ENCODE data around the gene METTL8.
"Not testable (repeated sequence)": the region's sequence is repeated elsewhere in the genome, so short reads cannot be mapped to it uniquely, and the experiment has no call there.

Gene METTL8

GRCh38 chr2:171430516-171431410, 3.0 kb downstream of the METTL8 start:
- no peak for DNase-seq (ENCODE audit: low read depth)

DNA sequence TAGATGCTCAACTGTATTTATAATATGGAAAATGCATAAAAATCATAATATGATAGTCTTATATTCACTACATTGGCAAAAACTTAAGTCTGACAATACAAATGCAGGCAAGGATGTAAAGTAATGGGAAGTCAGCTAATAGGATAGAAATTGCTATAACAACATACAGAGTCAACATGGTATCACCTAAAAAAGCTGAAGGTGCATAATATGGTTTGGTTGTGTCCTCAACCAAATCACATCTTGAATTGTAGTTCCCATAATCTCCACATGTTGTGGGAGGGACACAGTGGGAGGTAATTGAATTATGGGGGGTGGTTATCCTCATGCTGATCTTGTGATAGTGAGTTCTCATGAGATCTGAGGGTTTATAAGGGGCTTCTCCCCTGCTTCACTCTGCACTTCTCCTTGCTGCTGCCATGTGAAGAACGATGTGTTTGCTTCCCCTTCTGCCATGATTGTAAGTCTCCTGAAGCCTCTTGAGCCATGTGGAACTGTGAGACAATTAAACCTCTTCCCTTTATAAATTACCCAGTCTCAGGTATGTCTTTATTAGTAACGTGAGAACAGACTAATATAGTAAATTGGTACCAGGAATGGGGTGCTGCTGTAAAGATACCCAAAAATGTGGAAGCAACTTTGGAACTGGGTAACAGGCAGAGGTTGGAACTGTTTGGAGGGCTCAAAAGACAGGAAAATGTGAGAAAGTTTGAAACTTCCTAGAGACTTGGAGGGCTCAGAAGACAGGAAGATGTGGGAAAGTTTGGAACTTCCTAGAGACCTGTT, 10.9 kb downstream of the METTL8 start:
- DNase-seq (ENCODE audit: low read depth), result not testable (repeated sequence)

DNA sequence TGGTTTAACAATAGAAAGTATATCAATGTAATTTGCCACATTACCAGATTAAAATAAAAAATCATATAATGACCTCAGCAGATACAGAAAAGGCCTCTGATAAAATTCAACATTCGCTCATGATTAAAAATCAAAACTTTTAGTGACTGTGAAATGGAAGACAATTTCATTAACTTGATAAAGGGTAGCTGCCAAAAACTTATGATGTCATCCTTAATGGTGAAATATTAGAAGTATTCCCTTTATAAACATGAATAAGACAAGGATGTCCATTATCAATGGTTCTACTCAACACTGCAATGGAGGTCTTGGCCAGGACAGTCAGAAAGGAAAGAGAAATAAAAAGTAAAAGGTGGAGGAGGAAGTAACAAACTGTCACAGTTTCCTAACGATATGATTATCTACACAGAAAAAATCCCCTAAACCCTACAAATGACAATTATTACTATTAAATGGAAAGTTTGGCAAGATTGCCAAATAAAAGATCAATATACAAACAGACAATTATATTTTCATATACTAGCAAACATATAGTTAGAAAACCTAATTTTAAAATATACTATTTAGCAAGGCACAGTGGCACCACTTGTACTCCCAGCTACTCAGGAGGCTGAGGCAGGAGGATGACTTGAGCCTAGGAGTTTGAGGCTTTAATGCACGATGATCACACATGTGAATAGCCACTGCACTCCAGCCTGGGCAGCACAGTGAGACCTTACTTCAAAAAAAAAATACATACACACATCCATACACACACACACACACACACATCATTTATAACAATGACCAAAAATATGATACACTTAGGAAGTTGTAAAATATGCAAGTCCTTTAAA, 12.8 kb downstream of the METTL8 start:
- DNase-seq (ENCODE audit: low read depth), result no peak

- no peak for DNase-seq (ENCODE audit: low read depth)
Measured at GRCh38 chr2:171419333-171419732, 14.5 kb downstream of the METTL8 start.

DNA sequence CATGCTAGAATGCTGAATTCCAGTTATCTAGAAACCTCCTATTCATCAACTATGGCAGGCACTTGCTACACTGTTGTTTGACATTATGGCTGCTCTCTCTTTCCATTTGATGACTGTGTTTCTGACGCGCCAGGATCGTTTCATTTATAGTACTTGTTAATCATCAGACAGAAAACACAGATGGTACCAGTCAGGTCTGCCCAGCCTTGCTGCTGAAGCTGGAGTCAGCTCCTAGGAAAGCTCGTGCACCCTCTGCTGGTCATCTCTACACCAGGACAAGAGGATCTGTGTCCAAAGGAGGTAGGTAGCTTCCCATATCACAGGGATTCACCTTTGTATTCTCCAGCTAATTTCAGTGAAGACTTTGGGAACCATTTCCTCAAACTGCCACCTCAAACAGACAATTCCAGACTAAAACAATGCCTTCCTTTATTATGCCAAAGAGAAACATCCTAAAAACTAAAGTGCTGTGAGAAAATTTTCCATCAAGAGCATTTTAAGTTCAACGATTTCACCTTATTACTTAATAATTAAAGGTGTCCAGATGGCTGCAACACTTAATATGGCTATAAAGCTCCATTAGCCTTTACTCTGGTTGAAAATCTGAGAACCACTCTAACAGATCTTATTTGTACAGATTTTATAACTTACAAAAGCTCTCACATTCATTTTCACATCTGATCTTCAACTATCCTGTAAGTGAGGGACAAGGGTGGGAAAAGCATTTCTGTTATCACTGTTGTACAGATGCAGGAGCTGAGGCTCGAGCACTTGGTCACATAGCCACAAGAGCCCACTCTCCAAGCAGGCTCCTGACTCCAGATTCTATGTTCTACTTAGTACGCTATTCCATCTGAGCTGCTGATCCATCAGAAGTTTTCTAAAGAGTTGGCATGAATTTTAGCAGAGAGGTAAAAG, 17.5 kb downstream of the METTL8 start:
- peak; percentile 94 for DNase-seq (ENCODE audit: low read depth)

DNA sequence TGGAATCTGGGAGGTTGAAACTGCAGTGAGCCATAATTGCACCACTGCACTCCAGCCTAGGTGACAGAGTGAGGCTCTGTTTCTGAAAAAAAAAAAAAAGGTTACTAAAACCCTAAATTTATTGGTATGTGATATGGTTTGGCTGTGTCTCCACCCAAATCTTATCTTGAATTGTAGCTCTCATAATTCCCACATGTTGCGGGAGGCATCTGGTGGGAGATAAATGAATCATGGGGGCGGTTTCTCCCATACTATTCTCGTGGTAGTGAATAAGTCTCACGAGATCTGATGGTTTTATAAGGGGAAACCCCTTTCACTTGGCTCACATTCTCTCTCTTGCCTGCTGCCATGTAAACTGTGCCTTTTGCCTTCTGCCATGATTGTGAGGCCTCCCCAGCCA, 19.1 kb downstream of the METTL8 start:
- not testable (repeated sequence) for DNase-seq (ENCODE audit: low read depth)

DNA sequence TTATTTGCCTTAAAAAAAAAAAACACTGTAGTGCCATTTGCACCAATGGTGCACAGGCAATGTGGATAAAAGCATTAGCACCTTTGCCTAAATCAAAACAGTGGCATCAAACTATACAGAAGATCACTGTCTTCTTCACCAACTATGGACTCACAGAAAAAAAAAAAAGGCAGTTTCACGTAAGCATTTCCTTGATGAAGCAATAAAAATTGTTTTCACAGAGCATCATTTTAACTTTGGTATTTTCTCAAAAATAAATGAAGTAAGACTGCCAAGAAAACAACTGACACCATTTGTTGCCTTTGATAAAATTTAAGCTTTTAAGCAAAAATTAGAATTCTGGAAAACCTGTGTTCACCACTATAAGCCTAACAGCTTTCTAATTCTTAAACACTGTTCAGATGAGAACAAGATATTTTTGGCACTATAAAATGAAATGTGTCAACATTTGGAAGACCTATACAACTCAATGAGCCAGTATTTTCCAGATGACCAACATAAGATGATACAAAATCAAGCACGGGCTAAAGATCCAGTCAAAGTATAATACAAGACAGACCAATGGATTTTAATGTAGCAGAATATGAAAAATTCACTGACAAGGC, 21.1 kb downstream of the METTL8 start:
- DNase-seq (ENCODE audit: low read depth), result no peak

DNA sequence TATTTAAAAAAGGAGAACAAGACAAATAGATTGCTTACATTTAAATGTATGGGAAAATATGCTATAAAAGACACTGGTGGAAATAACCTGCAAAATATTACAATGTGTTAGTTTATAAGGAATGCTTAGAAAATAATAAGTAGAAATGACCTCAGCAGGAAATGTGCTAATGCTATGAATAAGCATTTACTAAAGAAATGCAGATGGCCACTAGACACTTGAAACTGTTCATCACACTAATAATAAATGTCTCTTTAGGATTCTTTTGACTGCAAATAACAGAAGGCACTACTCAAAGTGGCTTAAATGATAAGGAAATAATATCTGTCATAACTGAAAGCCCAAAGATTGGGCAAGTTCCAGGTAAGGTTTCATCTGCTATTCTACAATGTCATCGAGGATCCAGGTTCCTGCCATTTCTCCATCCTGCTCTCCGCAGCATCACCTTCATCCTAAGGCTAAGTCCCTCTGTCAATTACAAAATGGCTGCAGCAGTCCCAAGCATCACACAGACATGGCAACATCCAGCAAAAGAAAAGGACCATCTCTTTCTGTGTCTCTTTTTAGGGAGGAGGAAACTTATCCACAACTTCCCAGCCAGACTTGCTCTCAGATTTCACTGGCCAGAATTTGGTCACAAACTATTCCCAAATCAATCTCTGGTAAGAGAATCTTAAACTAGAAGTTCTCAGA, 21.9 kb downstream of the METTL8 start:
- no peak for DNase-seq (ENCODE audit: low read depth)

DNA sequence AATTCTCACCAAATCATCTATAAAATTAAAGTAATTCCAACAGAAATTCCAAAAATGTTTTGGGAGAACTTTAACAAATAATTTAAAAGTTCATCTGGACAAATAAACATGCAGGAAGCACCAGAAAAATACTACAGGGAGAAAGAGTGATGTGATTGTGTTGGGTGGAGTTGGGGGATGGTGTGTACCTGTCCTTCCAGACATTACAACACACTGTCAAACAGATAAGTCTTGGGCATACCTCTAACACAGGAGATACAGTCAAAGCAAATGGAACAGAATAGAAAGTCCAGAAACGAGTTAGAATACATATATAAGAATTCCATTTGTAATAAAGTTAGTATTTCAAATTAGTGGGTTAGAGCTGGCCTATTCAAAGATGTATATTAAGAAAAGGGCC, 22.6 kb downstream of the METTL8 start:
- no peak for DNase-seq (ENCODE audit: low read depth)

- DNase-seq (ENCODE audit: low read depth), result no peak
Measured at GRCh38 chr2:171410624-171411023, 23.2 kb downstream of the METTL8 start.

DNA sequence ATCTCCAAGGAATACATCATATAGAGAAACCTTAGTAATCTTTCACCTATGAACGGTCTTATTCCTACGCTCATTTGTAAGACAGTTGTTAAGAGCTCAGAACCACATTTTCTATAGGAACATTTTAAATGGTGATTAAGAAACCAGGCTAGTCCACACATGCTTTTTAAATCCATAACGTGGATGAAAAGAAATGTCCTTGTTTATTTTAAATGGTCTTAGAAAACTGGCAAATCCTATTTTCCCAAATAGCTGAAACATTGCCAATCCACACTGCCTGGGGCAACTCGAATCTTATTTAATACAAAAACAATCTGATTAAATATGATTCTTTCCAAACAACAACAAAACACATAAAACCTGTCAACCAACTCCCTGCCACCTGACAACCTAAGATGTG, 23.7 kb downstream of the METTL8 start:
- peak; percentile 18 for DNase-seq (ENCODE audit: low read depth)

- DNase-seq (ENCODE audit: low read depth), result no peak
Measured at GRCh38 chr2:171409436-171409971, 24.3 kb downstream of the METTL8 start.

- DNase-seq (ENCODE audit: low read depth), result no peak
Measured at GRCh38 chr2:171407676-171408044, 26.1 kb downstream of the METTL8 start.

DNA sequence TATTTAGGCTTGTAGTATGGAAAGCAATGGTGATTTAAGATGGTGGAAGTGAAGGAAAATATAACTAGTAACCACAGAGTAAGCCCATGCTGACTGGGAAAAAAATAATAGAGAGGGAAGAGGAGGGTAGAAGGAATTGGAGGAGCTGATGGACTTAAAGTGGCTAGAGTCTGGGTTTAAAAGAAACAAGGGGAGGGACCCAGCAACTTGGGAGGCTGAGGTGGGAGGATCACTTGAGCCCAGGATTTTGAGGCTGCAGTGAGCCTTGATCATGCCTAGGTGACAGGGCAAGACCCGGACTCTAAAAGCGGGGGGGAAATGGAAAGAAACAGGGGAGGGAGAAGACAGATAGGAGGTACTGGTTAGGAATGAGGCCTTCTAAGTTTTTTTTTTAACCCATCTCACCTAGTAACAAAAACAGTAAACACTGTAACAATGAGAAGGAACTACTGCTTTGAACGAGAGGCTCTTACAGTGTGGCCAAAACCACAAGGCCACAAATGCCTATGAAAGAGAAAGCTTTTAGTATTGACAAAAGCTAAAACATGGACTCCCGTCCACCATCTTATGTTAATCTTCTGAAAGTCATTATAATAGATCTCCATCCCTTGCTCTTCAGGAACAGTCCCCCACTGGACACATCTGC, 26.6 kb downstream of the METTL8 start:
- no peak for DNase-seq (ENCODE audit: low read depth)

GRCh38 chr2:171406044-171406443, 27.7 kb downstream of the METTL8 start:
- DNase-seq (ENCODE audit: low read depth), result no peak

DNA sequence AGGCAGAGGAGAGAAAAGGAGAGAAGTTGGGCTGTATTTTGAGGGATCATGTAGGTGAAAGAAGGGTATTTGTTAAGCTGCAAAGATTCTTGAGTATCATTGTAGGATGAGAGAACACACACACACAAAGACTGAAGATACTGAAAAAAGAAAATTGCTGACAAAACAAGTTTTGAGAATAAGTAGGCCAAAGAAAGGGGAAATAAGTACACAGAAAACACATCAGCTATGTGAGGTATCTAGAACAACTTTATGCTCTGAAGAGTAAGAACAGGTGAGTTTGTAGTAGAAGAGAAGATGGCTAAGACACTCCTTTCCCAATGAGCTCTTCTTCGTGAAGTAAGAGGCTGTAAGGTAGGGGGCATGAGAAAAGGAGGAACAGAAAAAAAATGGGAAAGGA, 28.2 kb downstream of the METTL8 start:
- no peak for DNase-seq (ENCODE audit: low read depth)

GRCh38 chr2:171404719-171405118, 29.1 kb downstream of the METTL8 start:
- no peak for DNase-seq (ENCODE audit: low read depth)

DNA sequence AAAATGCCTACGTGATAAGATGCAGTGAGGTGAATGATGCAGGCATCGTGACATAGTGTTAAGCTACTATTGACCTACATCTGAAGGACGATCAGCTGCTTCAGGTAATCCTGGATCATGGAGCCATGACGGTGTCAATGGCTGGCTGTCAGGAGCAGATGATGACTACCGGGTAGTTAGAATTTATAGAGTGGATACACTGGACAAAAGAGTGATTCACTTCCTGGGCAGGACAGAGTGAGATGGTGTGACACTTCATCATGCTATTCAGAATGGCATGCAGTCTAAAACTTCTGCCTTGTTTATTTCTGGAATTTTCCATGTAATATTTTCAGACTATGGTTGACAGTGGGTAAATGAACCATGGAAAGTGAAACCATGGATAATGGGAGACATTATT, 29.5 kb downstream of the METTL8 start:
- peak; percentile 12 for DNase-seq (ENCODE audit: low read depth)

DNA sequence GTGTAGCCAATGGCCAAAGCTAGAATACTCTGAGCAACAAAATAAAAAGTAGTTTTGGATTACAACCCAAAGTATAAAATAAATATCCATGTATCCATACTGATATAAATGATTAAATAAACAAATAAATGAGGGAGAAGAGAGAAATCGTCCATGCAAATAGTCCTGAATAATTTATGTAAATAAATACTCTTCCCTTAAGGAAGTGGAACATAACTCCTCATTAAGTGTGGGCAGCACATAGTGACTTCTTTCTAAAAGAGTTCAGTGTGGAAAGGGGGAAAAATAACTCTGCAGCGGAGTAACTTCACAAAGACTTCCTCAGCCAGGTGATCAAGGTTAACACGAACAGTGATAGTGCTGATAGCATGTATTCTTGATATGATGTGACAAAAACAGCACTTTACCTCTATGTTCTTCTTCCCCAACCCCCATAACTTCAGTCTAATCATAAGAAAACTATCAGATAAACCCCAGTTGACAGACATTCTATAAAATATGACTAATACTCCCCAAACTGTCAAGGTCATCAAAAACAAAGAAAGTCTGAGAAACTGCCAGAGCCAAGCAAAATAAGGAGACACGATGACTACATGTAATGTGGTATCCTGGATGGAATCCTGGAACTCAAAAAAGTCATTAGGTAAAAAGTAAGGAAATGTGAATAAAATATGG, 30.7 kb downstream of the METTL8 start:
- DNase-seq (ENCODE audit: low read depth), result no peak

Data from fibroblast of the conjunctiva (primary cell).